SH-SY5Y (cell line): ENCODE results near the gene PRR33.

ENCODE experiments used
- GATA2 ChIP-seq: IDR thresholded peaks from 2 replicates; pipeline ENCODE4 v1.6.1; 2011; ENCODE audit warnings: mild to moderate bottlenecking, low read depth, low read length
- GATA3 ChIP-seq: IDR thresholded peaks from 2 replicates; pipeline ENCODE4 v1.6.1; 2011; ENCODE audit warnings: low read depth, mild to moderate bottlenecking, low read length, moderate library complexity

DNA sequence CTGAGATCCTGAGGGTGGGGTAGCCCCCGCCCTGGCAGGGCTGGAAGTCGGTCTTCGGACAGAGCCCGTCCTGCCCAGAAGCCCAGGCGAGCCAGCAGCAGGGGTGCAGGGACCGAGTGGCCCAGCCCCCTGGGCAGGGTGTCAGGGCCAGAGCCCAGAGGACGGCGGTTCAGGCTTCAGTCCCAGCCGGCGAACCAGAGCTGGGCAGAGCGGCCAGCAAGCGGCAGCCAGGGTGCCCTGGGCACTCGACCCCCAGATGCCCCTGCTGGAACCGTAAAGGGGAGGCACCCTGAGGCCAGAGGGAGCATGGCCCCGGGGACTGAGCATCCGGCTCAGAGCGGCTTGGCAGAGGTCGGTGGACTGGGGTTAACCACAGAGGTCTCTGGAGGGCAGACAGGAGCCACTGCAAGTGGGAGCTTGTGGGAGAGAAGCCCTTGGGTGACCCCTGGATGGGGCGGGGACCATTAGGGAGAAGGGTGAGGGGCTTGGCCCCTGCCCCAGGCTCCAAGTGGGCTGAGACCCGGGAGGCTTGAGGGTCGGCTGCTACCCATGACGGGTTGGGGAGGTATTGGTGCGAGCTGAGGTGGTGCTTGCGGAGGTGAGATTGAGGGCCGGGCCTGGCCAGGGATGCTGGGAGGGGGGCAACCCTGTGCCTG, 22.9 kb downstream of the PRR33 start:
- TF ChIP-seq GATA2 (no peak), GATA3 (no peak)
